Loucy (cell line): ENCODE measurements around the gene RASSF4.

ENCODE experiments used
- CTCF ChIP-seq: fragments of 200-600 bp; sonication (generic); conservative IDR thresholded peaks from 2 replicates; pipeline ENCODE4 v1.5.1; 2014; ENCODE audit warnings: mild to moderate bottlenecking, antibody characterized with exemption, low read length
- EZH2phosphoT487 ChIP-seq: fragments of 200-600 bp; IDR thresholded peaks from 2 replicates; pipeline ENCODE4 v1.6.1; 2018; ENCODE audit warnings: antibody characterized with exemption, mild to moderate bottlenecking, moderate library complexity, borderline replicate concordance

DNA sequence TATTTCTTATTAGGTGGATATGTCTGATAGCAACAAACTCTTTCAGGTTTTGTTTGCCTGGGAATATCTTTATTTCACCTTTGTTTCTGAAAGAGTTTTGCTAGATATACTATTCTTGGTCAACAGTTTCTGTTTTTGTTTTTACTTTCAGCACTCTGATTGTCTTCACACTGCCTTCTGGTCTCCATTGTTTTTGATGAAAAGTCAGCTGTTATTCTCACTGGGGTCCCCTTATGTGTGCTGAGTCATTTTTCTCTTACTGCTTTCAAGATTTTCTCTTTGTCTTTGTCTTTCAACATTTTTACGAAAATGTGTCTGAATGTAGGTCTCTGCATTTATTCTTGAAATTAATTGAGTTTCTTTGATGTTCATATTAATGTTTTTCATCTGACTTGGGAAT, 15.2 kb upstream of the RASSF4 start:
- TF ChIP-seq CTCF: no peak
- TF ChIP-seq EZH2phosphoT487: no peak
